NCI-H510A (cell line): ENCODE data around the gene KIF5C.
"Not testable (repeated sequence)": the region's sequence is repeated elsewhere in the genome, so short reads cannot be mapped to it uniquely, and the experiment has no call there.

Experiments
- DNase-seq: peaks from one replicate; lab custom pipeline; 2025; lab: John Stamatoyannopoulos, UW

KIF5C gene

DNA sequence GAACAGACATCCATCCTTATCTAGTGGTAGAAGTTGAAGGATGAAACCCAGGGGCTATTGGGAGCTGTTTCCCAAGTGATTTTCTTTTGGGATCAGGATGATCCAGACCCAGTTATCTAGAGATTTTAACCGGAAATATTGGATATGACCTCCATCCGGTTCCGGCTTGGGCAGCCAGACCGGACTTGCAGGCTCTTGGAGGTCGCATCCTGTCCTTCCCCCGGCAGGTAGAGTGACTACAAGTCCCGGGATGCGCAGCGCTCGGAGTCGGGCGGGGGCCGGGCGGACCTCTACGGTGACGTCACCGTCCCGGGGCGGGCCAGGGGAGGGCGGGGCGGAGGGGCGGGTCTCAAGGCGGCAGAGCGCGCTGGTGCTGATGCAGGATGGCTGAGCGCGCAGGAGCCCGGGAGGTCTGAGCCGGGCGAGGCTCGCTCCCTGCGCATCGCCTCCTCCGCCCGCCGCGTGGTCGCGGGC, at the start of gene KIF5C:
Gene KIF5C, plus strand, starts transcription at position 360 of the 474 bp plus-strand sequence. CDS start 391 bp downstream, outside the sequence.
- DNase-seq: peak; percentile 80

DNA sequence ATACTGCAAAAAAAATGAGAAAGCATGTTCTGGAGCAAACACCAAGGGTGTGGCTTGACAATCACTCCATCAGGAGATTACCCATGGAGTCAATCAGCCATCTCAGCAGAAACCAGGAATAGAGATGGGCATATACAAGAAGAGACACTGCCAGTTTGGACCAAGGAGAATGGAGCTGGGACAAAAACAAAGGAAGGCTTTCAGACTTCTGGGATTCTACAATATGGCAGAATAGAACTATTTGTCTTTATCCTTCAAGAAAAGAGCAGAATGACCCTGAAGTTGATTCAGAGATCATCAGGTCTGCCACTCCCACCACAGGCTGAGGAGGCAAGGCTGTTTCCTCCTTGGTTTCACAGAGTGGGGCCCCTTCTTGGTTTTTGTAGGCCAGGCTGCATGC, 48.2 kb upstream of the KIF5C start:
- DNase-seq: no peak

DNA sequence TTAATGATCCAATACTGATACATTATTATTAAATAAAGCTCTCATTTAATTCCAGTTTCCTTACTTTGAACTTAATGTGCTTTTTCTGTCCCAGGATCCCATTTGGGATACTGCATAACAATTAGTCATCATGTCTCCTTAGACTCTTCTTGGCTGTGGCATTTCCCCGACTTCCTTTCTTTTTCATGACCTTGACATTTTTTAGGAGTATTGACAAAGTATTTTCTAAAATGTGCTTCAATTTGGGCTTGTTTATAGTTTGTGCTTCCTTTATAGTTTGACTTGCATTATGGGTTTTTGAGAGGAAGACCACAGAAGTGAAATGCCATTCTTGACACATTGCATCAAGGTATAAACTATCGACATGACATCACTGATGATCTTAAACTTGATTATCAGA, 46.1 kb upstream of the KIF5C start:
- DNase-seq: no peak

DNA sequence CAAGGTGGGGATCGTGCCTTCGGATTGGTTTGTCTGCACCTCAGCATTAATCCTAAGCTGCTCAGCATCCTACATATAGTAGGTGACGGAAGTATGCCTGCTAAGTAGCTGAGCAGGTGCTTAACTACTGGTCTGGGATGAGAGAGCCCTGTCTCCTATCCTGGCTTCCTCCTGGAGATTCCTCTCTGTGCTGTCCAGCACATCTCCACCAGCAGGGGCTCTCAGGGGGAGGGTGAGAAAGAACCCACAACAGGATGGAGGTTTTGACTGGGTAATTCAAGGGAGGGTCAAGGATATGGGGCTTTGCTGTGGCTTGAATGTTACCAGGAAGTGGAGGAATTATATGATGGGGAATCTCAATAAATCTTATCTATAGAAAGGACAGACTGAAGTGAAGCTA, 45.4 kb upstream of the KIF5C start:
- no peak for DNase-seq

DNA sequence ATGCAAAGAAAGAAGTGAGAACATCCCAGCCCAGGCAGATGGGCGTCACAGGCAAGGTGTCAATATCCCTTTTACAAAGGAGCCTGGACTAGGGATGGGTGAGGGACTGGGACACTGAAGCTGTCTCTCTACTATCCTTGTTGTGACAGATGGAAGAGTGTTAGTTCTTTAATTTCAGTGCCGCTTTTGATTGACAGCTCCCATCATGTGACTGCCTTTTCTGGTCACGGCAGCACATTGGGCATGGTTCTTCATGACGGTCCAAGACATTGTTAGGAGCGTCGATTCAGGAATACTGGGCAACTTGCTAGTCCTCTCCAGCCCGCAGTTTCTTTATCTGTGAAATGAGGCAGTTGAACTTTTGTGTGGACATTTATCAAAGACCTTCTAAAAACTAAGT, 42.4 kb upstream of the KIF5C start:
- DNase-seq: no peak

DNA sequence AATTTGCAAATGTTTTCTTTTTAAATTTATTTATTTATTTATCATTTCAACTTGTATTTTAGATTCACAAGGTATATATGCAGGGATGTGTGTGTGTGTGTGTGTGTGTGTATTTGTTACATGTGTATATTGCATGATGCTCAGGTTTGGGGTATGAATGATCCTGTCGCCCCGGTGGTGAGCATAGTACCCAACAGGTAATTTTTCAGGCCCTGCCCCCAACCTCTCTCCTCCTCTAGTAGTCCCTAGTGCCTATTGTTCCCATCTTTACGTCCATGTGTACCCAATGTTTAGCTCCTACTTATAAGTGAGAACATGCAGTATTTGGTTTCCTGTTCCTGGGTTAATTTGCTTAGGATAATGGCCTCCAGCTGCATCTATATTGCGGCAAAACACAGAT, 33.0 kb upstream of the KIF5C start:
- no peak for DNase-seq

DNA sequence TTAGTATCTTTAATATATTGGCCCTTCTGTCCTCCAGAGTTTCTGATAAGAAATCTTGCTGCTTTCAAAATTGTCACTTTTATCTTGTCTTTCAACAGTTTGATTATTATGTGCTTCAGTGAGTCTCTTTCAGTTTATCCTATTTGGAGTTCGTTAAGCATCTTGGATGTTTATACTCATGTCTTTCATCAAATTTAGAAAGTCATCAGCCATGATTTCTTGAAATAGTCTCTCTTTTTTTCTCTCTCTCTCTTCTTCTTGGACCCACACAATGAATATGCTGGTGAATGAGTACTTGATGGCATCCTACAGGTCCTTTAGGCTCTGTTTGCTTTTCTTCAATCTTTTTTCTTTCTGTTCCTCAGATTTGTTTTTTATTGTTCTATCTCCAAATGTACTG, 26.9 kb upstream of the KIF5C start:
- no peak for DNase-seq

DNA sequence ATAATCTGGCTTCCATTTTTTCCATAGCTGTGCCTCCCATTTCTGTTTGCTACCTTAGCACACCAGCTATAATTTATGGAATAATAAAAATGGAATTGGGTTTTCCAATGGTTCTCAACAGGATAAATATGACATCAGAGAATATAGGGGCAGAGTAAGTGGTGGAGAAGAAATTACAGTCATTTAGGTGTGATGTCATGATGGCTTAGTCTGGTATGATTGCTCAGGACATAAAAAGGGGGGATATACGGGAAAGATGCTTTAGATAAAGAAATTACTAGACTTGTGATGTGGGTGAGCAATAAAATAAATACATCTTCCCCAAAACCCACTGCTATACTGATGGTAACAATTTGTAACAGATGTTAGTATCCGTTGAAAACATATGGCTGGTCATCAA, 21.6 kb upstream of the KIF5C start:
- DNase-seq: no peak

DNA sequence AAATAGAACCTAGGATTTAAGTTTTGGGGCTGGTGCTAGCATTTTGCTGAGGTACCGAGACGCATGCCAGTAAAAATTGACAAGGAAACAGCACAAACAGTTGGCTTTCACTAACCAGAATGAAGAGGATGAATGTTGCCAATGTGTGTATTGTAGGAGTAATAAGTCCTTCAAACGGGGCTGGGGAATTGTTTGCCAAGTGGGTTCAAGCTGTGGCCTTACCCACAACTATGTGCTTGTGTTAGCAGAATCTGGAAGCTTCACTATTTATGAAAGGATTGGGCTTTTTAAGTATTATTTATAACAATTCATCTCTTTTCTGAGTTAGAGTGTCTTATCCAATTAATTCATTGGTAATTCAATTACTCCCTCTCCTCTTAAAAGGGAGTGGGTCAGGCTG, 15.0 kb upstream of the KIF5C start:
- DNase-seq: no peak

DNA sequence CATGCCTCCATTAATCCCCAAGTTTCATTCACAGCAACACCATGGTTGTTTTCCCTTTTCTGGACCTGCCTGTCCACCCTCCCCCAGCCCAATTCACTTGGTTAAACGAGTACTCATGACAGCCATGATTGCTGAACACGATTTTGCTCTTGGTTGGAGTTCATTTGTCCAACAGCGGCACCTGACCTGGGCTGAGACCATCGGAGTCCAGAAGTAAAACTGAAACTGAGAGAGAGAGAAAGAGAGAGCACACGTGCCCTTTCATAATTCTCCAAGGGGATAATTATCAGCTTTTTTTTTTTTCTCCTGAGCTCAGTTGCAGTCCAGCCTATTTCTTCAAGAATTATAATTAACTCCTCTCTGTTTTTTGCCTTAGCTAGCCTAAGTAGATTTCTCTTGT, 13.7 kb upstream of the KIF5C start:
- no peak for DNase-seq

DNA sequence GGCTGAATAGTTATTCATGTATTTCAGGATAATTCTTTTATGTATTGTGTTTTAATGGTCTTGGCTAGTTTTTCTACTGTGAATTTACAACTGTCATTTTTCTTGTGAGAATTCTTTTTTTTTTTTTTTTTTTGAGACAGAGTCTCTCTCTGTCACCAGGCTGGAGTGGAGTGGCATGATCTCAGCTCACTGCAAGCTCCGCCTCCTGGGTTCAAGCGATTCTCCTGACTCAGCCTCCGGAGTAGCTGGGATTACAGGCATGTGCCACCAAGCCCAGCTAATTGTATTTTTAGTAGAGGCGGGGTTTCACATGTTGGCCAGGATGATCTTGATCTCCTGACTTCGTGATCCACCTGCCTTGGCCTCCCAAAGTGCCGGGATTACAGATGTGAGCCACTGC, 12.5 kb upstream of the KIF5C start:
- DNase-seq: not testable (repeated sequence)

DNA sequence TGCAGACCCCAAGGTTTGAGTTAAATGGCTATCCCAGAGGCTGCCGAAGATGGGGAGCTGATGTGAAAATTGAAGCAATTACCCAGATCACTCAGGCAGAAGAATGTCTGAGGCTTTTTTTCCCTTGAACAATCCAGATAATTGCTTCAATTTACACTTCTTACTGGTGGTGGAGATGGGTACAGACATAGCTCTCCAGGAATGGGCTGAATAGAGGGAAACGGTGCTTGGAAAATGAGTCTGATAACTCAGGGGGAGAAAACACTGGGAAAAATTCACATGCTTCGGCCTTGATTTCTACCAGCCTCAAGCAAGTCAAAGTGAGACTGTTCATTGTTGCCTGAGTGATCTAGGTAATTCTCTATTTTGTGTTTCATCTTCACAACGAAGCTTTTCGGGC, 9.5 kb upstream of the KIF5C start:
- DNase-seq: no peak

DNA sequence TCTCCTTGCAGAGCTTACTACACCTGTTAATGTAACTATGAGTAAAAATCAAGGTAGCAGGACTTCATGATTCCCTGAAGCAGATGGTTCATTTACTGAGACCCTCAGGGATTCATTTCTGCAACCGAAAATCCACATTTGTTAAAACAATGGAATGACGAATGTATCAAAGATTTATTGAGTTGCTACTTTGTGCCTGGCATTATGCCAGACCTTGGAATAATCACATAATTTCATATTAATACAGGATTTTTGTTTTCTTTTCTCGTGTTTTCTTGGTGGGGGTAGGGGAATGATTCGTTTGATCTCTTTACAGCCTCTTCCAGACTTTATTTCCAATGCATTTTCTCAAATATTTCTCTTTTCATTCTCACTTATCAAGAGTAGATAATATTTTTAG, 8.9 kb upstream of the KIF5C start:
- DNase-seq: no peak

DNA sequence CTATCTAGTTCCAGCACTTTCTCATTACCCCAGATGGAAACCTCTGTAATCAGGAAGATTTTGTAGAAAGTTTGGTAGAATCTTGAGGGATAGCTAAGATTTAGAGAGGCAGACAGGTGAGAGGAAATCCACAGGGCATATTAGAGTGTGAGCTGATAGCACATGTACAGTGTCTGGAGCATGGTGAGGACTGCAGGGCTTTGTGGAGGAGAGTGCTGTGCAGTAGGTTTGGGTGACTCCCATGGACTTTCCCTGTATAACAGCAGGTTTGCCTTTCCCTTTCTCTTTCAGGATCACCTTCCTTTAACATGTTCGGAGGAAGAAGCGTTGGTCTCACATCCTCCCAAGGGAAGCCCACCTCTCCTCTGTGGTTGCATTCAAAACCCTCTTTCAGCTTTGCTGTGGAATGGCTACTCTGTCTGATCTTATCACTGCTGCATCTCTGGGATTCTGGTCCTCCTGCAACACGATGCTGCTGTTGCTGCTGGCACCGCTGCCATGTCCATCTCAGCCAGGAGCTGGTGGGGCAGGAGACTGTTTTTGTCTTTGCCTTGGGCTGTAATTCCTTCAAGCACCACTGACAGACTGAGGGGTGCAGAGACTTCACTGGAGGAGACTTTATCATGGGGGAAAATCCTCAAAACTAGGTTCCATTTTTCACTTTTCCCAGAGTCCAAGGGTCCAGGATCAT, 7.8 kb upstream of the KIF5C start:
- DNase-seq: no peak

DNA sequence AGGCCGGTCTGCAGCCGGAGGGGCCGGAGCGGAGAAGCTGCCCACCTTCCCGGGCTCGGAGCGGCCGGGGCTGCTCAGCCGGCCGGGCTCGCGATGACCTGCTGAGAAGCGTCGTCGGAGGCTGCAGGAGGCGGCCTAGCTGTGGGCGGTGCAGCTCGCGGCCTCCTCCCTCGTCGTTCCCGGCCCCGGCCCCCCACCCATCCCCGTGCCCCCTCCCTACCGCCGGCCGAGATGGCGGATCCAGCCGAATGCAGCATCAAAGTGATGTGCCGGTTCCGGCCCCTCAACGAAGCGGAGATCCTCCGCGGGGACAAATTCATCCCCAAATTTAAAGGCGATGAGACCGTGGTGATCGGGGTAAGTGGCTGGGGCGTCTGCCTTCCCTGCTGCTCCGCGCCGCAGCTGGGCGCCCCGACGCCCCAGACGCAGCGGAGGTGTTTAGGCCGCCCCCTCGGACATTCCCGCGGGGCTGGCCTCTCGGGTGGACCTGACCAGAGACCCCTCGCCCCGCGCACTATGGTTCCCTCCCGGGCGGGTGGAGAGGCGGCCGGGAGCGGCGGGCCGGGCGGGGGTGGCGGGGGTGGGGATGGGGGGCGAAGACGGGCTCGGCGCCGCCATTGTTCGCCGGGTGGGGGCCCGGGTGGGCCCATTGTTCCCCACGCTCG, 492 bp downstream of the KIF5C start:
- peak; percentile 30 for DNase-seq

DNA sequence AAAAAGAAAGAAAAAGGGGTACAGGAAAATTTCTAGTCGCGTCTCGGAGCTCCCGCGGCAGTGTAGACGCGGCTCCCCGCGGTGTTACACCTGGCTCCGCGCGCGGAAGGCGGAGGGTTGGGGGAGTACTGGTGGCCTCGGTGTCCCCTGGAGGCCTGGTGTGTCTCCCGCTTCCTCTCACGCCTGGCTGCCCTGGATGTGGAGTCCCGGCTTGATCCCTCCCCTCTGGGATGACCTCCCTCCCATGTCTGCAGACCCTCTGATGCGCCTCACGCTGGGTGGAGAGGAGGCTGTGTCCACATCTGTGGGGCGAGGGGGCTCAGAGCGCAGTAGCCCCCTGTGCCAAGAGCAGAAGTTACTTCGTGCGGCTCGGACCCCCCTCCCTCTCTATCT, 1.2 kb downstream of the KIF5C start:
- DNase-seq: peak; percentile 12

DNA sequence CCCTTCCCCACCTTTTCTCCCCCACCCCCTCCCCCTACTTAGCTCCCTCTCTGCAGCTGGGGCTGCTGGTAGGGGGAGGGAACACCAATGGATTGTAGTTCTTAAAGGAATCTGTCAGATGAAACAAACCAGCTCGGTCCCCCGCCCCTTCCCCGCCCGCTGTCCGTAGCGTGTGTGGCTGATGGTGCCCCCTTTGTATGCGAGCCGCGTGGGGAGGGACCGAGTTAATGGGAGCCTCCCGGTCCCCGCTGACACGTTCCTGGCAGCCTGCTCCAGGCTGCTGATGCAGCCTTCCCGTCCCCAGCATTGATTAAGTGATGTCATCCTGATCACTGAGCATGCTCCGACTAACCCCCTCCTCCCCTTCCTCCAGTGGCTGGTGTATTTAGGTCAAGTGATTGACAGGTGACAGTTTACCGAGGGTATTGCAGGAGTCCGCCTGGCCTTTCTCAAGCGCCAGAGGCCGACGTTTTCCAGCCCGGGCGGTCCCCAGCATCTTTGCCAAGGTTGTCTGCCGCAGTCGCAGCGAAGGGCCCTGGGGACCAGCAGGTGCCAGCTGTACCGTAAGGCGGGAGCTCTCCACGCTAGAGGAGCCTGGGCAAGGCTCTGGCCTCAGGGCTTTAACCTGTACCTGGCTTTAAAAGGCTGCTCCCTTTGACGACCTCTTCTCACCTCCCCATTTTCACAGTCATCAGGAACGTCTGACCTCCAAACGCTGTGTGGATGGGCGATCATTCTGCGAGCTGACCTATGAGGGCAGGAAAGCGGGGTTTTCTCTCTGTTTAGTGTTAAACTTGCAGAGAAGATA, 1.8 kb downstream of the KIF5C start:
- peak; percentile 48 for DNase-seq

DNA sequence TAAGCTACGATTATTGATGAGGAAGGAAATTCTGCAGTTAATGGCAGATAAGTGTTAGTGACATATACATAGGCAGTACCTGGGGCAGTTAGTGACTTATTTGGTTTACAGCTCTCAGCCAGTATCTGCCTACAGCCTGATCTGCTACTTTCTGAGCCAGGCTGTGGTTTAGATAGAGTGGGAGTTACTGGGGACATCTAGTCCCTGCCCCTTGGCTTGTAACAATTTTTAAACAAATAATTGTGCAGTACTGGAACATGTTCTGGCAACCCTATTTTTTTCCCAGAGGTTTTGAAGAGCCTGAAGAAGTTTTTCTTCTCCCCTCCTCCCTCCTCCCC, 2.3 kb downstream of the KIF5C start:
- no peak for DNase-seq

DNA sequence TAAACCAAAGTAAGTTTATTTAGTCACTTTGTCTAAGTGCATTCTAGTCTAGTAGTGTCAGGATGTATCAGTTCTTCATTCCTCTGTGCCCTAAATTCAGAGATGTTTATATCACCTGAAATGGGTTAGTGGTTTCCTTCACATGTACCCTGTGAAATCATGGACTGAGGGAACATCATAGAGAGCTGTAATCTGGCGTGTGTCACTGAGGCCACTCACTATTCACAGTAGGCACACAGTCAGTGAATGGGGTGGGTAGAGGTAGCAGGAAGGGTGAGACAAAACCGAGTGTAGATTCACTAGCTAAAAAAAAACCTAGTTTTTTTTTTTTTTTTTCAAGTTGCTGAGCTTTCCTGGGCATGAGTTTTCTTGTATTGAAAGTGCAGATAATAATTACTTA, 5.6 kb downstream of the KIF5C start:
- DNase-seq: no peak

DNA sequence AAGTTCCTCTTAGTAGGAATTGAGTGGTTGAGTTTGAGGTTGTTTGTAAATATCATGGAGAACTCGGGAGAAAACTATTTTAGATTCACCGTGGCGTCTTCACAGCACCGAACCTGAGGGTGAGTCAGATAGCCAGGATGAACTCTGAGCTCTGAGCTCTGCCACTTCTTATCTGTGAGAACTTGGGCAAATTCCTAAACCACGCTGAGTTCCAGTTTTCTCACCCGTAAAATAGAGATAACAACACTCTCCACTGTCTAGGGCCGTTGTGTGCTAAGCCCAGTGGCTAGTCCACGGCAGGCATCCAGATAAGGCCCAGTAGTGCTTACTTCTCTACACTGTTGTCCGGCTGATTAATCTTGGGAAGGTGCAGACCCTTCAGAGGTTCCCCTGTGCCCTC, 7.0 kb downstream of the KIF5C start:
- no peak for DNase-seq

DNA sequence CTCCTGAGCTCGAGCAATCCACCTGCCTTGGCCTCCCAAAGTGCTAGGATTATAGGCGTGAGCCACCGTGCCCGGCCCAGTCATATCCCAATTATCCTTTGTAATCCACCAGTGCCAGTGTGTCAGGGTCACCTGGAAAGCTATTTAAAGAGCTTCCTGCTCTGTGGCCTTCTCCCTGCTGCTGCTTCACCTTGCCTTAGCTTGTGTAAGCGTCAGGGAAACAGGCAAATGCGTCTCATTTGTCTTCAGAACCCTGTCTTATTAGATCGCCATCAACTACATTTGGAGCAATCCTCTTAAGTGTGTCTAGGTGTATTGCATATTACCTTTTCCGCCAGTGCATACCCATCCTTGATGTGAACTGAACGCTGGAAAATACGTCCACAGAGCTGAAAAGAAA, 10.2 kb downstream of the KIF5C start:
- DNase-seq: no peak

DNA sequence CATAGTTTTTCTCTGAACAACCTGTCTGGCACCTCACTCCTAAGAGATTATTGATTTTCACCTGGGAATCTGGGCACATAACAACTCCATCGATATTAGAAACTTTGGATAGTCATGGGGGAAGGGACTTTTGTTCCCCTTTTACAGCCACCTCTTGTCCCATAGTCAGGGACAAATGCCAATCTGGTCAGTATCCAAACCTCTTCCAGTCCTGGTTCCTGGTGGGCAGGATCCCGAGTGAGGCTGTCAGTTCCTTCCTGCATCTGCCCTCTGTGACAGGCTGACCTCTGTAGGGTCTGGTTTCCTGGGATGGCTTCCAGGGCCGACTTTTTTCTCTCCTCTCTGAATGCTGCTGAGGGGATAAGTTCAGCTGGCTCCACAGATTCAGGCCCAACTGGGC, 11.0 kb downstream of the KIF5C start:
- no peak for DNase-seq

DNA sequence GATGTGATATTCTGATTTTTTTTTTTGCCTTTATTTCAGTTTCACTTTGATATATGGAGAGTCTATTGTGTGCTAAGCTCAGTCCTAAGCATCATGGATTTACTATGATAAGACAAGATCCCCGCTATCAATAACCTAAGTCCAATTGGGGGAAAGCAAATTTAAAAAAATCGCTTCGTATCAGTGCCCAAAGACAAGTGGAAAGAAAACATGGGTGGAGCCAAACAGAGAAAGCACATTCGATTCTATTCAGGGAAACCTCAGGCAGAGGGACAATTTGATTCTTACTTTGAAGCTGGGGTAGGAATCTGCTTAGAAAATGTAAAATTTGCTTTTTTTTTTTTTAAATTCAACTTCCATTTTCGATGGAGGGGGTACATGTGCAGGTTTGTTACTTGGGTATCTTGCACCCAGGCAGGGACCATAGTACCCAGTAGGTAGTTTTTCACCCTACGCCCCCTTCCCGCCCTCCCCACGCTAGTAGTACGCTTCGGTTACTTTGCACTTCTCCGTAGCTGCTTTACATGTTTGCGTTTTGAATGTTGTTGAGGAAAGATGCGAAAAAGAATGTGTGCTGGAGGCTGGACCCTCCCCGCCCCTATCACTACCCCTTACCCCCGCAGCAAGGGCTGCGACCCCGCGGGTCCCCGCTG, 12.4 kb downstream of the KIF5C start:
- no peak for DNase-seq
